OCI-LY3 (cell line): ENCODE data around the gene FGD6.

Experiments
- H2AFZ ChIP-seq: fragments of 200-600, 300-600 bp; shearing (Covaris generic); 2 replicates; pipeline ENCODE4 v1.6.0; 2014; ENCODE audit warnings: antibody characterized with exemption, low read depth, low read length
- H3K27ac ChIP-seq: fragments of 200-600, 300-600 bp; sonication (generic); 2 replicates; pipeline ENCODE4 v1.5.1; 2014; ENCODE audit warnings: mild to moderate bottlenecking, low read length, moderate library complexity, mixed read lengths
- H3K27me3 ChIP-seq: fragments of 200-600, 300-600 bp; sonication (generic); 2 replicates; pipeline ENCODE4 v1.6.1; 2014; ENCODE audit warnings: low read depth, low read length, mixed read lengths
- H3K36me3 ChIP-seq: fragments of 200-600, 300-600 bp; sonication (generic); replicated peaks from 2 replicates; pipeline ENCODE3; 2014; ENCODE audit warnings: low read depth, low read length, mixed read lengths
- H3K4me1 ChIP-seq: fragments of 300-600, 200-600 bp; sonication (generic); 2 replicates; pipeline ENCODE4 v1.6.1; 2014; ENCODE audit warnings: low read length, mixed read lengths
- H3K4me2 ChIP-seq: fragments of 200-600, 300-600 bp; sonication (generic); 2 replicates; pipeline ENCODE4 v1.6.1; 2014; ENCODE audit warnings: low read length, mixed read lengths
- H3K4me3 ChIP-seq: fragments of 300-600, 200-600 bp; sonication (generic); 2 replicates; pipeline ENCODE4 v1.5.1; 2014; ENCODE audit warnings: antibody characterized with exemption, mild to moderate bottlenecking, low read length, moderate library complexity
- H3K79me2 ChIP-seq: fragments of 300-600, 200-600 bp; shearing (Covaris generic); 2 replicates; pipeline ENCODE4 v1.6.1; 2014; ENCODE audit warnings: mild to moderate bottlenecking, low read length, mixed read lengths
- H3K9ac ChIP-seq: fragments of 300-600, 200-600 bp; shearing (Covaris generic); 2 replicates; pipeline ENCODE4 v1.6.0; 2014; ENCODE audit warnings: mild to moderate bottlenecking, low read length, moderate library complexity
- H3K9me3 ChIP-seq: fragments of 200-600, 300-600 bp; shearing (Covaris generic); 2 replicates; pipeline ENCODE4 v1.6.1; 2014; ENCODE audit warnings: low read length, mixed read lengths; ENCODE audit not compliant: insufficient read depth
- H4K20me1 ChIP-seq: fragments of 200-600, 300-600 bp; sonication (generic); 2 replicates; pipeline ENCODE4 v1.6.1; 2016; ENCODE audit warnings: low read length, mixed read lengths; ENCODE audit not compliant: insufficient read depth
- EZH2phosphoT487 ChIP-seq: fragments of 200-600 bp; shearing (Covaris generic); IDR thresholded peaks from 2 replicates; pipeline ENCODE4 v1.6.1; 2018; ENCODE audit warnings: antibody characterized with exemption, mixed run types, low read depth
- TF ChIP-seq, protein P1 (sequence below): fragments of 200-600, 300-600 bp; sonication (generic); IDR thresholded peaks from 2 replicates; pipeline ENCODE4 v1.5.1; 2014; ENCODE audit warnings: antibody characterized with exemption, low read length, low read depth

FGD6 gene

DNA sequence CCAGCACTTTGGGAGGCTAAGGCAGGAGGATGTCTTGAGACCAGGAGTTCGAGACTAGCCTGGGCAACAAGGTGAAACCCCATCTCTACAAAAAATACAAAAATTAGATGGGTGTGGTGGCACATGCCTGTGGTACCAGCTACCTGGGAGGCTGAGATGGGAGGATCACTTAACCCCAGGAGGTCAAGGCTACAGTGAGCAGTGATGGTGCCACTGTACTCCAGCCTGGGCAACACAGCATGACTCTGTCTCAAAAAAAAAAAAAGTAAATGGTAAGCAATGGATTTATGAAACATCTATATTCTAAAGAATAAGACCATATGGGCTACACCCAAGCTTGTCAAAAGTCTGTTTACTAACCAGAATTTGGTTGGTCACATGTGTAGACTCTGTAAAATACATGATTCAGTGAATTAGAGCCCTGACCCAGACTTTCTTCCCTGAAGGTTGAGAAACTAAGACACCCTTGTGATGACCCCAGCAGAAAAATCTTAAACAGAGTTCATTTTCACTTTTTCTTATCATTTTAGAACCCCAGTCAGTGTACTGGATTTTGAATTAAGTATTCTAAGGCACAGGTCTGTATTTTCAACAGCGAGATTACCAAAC lies 12.1 kb downstream of the FGD6 start:
- Histone ChIP-seq H3K36me3 (no peaks in the 10 kb centered on the region), H3K4me3 (no peak overlapping the region), H3K4me1 (no peaks in the 10 kb centered on the region), H3K4me2 (no peak overlapping the region), H3K27me3 (peaks cover 8% of the 10 kb centered on the region), H2AFZ (no peak overlapping the region), H3K9ac (no peak overlapping the region), H3K27ac (no peak overlapping the region), H3K79me2 (no peaks in the 10 kb centered on the region), H4K20me1 (no peaks in the 10 kb centered on the region), H3K9me3 (no peaks in the 10 kb centered on the region)
- TF ChIP-seq EZH2phosphoT487, result no peak
- TF ChIP-seq, protein P1, sequence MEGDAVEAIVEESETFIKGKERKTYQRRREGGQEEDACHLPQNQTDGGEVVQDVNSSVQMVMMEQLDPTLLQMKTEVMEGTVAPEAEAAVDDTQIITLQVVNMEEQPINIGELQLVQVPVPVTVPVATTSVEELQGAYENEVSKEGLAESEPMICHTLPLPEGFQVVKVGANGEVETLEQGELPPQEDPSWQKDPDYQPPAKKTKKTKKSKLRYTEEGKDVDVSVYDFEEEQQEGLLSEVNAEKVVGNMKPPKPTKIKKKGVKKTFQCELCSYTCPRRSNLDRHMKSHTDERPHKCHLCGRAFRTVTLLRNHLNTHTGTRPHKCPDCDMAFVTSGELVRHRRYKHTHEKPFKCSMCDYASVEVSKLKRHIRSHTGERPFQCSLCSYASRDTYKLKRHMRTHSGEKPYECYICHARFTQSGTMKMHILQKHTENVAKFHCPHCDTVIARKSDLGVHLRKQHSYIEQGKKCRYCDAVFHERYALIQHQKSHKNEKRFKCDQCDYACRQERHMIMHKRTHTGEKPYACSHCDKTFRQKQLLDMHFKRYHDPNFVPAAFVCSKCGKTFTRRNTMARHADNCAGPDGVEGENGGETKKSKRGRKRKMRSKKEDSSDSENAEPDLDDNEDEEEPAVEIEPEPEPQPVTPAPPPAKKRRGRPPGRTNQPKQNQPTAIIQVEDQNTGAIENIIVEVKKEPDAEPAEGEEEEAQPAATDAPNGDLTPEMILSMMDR, result no peak

DNA sequence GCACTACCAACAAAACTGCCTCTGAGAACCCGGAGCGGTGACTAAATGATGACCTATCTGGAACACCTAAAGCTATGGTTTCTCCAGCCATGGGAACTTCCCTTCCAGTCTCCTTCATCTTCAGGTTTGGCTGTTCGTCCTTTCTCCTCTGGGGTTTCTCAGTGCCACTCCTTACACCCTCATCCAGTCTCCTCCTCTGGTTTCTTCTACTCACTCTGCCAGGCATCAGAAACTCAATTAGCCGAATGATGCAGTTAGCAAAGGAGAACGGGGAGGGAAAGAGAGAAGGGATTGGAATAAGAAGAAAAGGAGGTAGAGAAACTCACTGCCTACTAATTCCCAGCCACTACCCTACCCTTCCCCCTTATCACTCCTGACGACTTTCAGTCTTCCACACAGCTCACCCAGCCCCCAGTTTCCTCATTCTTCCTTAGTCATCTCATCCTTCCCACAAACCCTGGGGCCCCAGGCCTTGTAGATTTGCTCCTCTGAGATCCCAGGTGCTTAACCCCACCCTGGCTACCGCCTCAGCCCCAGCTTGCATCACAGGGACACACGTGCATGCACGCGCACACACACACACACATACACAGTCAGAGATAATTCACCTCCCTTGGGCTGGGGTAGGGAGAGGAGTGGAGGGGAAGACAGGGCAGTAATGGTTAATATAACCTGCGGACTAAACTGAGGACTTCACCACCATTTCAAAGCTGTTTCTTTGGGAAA lies 13.0 kb downstream of the FGD6 start:
- Histone ChIP-seq H3K36me3 (no peaks in the 10 kb centered on the region), H3K4me2 (no peak overlapping the region), H3K79me2 (no peaks in the 10 kb centered on the region), H3K27me3 (peaks cover under 1% of the 10 kb centered on the region; the same call in 1 of the 2 replicates), H3K9me3 (no peaks in the 10 kb centered on the region), H3K4me3 (no peak overlapping the region), H3K4me1 (no peaks in the 10 kb centered on the region), H3K27ac (no peak overlapping the region), H3K9ac (no peak overlapping the region), H2AFZ (no peak overlapping the region), H4K20me1 (no peaks in the 10 kb centered on the region)
- TF ChIP-seq EZH2phosphoT487, result no peak
- TF ChIP-seq, protein P1, result no peak

DNA sequence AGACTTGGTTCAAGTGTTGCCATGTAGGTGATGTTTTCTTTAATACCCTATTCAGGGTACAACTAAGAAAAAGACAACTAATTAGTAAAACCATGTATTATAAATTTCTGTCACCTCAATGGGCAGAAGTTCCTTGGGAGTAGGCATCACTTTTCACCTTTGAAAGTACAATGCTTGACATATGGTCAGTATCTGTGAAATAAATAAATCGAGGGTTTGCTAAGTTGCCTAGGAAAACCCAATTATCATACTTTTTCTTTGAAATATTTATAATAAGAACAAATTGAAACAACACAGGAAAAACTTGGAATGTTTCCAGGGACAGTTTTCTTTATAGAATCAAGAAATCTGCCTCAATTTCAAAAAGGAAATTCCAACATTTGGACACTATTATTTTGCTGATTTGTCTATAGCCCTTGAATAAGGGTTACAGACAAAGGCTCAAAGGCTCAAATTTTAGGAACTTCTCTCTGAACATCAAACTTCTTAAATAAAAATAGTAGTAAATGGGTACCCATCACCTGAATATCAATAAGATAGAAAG lies 13.7 kb downstream of the FGD6 start:
- Histone ChIP-seq H3K9ac (no peak overlapping the region), H3K4me2 (no peak overlapping the region), H4K20me1 (no peaks in the 10 kb centered on the region), H3K36me3 (no peaks in the 10 kb centered on the region), H3K79me2 (no peaks in the 10 kb centered on the region), H3K27ac (no peak overlapping the region), H3K4me3 (no peak overlapping the region), H2AFZ (no peak overlapping the region), H3K9me3 (no peaks in the 10 kb centered on the region), H3K4me1 (no peaks in the 10 kb centered on the region), H3K27me3 (no peaks in the 10 kb centered on the region)
- TF ChIP-seq, protein P1, result no peak
- no peak for TF ChIP-seq EZH2phosphoT487

DNA sequence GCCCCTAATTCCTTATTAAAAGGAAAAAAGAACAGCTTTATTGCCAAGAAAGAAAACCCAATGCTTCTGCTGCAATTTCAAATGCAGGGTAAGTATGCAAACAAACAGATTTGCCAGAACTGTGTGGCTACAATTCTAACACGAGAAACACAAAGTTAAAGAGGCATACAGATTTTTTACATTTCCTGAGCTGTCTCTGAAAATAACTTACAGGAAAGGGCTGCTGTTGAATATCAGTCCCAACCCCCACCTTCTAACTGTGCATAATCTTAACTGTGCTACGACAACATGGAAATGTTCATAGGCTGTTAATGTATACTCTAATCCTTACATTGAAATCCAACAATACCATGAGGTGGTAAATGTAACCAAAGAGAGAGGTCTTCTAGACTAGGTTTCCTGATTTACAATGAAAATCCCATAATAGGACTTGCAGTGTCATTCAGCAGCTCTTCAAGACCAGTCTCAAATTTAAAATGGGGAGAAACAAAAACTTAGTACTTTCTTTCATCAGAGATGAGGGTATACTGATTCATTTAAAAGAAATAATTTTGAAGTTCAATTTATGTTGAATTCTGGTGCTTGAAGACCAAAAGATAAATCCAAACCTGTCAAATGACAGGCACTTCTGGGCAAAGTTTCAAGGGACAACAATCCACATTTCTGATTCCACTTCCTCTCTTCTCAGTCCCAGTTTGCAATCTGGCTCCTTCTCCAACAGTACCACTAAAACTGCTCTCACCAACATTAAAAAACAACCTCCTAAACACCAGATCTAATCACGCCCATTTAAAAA lies 14.4 kb downstream of the FGD6 start:
- H3K27ac ChIP-seq, result no peak overlapping the region
- no peaks in the 10 kb centered on the region for H3K4me1 ChIP-seq
- H3K4me3 ChIP-seq, result no peak overlapping the region
- TF ChIP-seq, protein P1, result no peak
- no peak for TF ChIP-seq EZH2phosphoT487
- no peak overlapping the region for H3K9ac ChIP-seq
- H3K27me3 ChIP-seq, result no peaks in the 10 kb centered on the region
- H3K9me3 ChIP-seq, result no peaks in the 10 kb centered on the region
- no peaks in the 10 kb centered on the region for H3K36me3 ChIP-seq
- no peak overlapping the region for H3K4me2 ChIP-seq
- H3K79me2 ChIP-seq, result no peaks in the 10 kb centered on the region
- no peak overlapping the region for H2AFZ ChIP-seq
- no peaks in the 10 kb centered on the region for H4K20me1 ChIP-seq
